Activated CD8-positive, alpha-beta memory T cell treated with anti-CD3 and anti-CD28 coated beads, Interleukin-2, amount 50 U/mL, for 24 hours (primary cell): ENCODE results near the gene ADGRG6.

Experiments
- DNase-seq: peaks from one replicate; pipeline ENCODE4 v3.0.0-alpha.2; 2020; ENCODE audit errors: extremely low read depth

Gene ADGRG6

GRCh38 chr6:142374965-142375733 is 73.3 kb downstream of the ADGRG6 start:
- no peak for DNase-seq

- no peak for DNase-seq
Measured at GRCh38 chr6:142376115-142376514, 74.3 kb downstream of the ADGRG6 start.

- no peak for DNase-seq
Measured at GRCh38 chr6:142376800-142377496, 75.1 kb downstream of the ADGRG6 start.

GRCh38 chr6:142377497-142377848 is 75.7 kb downstream of the ADGRG6 start:
- DNase-seq: no peak

- no peak for DNase-seq
Measured at GRCh38 chr6:142378138-142378875, 76.5 kb downstream of the ADGRG6 start.

- DNase-seq: no peak
Measured at GRCh38 chr6:142380626-142381025, 78.8 kb downstream of the ADGRG6 start.

- no peak for DNase-seq
Measured at GRCh38 chr6:142381181-142381580, 79.4 kb downstream of the ADGRG6 start.

GRCh38 chr6:142381845-142382378 is 80.1 kb downstream of the ADGRG6 start:
- DNase-seq: no peak

GRCh38 chr6:142384519-142385254 is 82.9 kb downstream of the ADGRG6 start:
- no peak for DNase-seq

GRCh38 chr6:142385352-142385751 is 83.5 kb downstream of the ADGRG6 start:
- DNase-seq: no peak

GRCh38 chr6:142386657-142387056 is 84.8 kb downstream of the ADGRG6 start:
- DNase-seq: no peak

- no peak for DNase-seq
Measured at GRCh38 chr6:142387997-142388815, 86.4 kb downstream of the ADGRG6 start.

GRCh38 chr6:142395266-142395665 is 93.5 kb downstream of the ADGRG6 start:
- DNase-seq: no peak

- DNase-seq: no peak
Measured at GRCh38 chr6:142395768-142396231, 94.0 kb downstream of the ADGRG6 start.

GRCh38 chr6:142398353-142398752 is 96.5 kb downstream of the ADGRG6 start:
- DNase-seq: no peak

GRCh38 chr6:142399739-142400138 is 97.9 kb downstream of the ADGRG6 start:
- no peak for DNase-seq

- DNase-seq: no peak
Measured at GRCh38 chr6:142400495-142400894, 98.7 kb downstream of the ADGRG6 start.

GRCh38 chr6:142401838-142402237 is 100.0 kb downstream of the ADGRG6 start:
- no peak for DNase-seq

- DNase-seq: no peak
Measured at GRCh38 chr6:142404751-142405150, 102.9 kb downstream of the ADGRG6 start.

- DNase-seq: no peak
Measured at GRCh38 chr6:142406131-142406530, 104.3 kb downstream of the ADGRG6 start.
